Keratinocyte (primary cell): ENCODE measurements around the gene MRPS14. TPM values are rescaled to one million over a fixed set of nuclear protein-coding genes. Genes with fewer than 3 reads are reported as not detected.
"Not testable (repeated sequence)": the region's sequence is repeated elsewhere in the genome, so short reads cannot be mapped to it uniquely, and the experiment has no call there.

ENCODE experiments used
- DNase-seq: peaks from one replicate; pipeline ENCODE4 v3.0.0-alpha.2; 2011; ENCODE audit warnings: low read depth, missing footprints, low spot score
- FAIRE-seq: peaks from 2 replicates; lab custom pipeline; 2011; peaks lifted over from hg19 to GRCh38; lab: Jason Lieb, UNC
- H2AFZ ChIP-seq: 2 replicates; pipeline ENCODE4 v1.6.0; 2012; ENCODE audit warnings: low read length, control low read depth, inconsistent platforms; ENCODE audit not compliant: control insufficient read depth
- H3K27ac ChIP-seq: 2 replicates; pipeline ENCODE4 v1.5.1; 2011; ENCODE audit warnings: low read length; ENCODE audit not compliant: control insufficient read depth, insufficient read depth
- H3K27me3 ChIP-seq: 3 replicates; pipeline ENCODE4 v1.6.0; 2011; ENCODE audit warnings: low read length; ENCODE audit not compliant: control insufficient read depth, insufficient read depth; ENCODE audit errors: extremely low read depth
- H3K36me3 ChIP-seq, 2 experiments: 2 replicates in 1 of 2; 3 replicates in 1 of 2; pipeline ENCODE4 v1.5.1; 2011; ENCODE audit warnings: low read length in 2 of 2, mild to moderate bottlenecking in 1 of 2; ENCODE audit not compliant: control insufficient read depth in 2 of 2, insufficient read depth in 2 of 2; ENCODE audit errors: extremely low read depth in 1 of 2
- H3K4me1 ChIP-seq: 3 replicates; pipeline ENCODE4 v1.5.1; 2011; ENCODE audit warnings: low read length; ENCODE audit not compliant: control insufficient read depth, insufficient read depth; ENCODE audit errors: extremely low read depth
- H3K4me2 ChIP-seq: 3 replicates; pipeline ENCODE4 v1.6.0; 2011; ENCODE audit warnings: low read depth, low read length; ENCODE audit not compliant: control insufficient read depth, insufficient read depth; ENCODE audit errors: extremely low read depth
- H3K4me3 ChIP-seq, 3 experiments: fragments of 200-600 bp in 1 of 3; sonication (generic) in 1 of 3; 2 replicates in 2 of 3; 3 replicates in 1 of 3; pipeline ENCODE4 v1.5.1; 2011 to 2016; ENCODE audit warnings: low read length in 3 of 3, mild to moderate bottlenecking in 3 of 3, control low read depth in 2 of 3, inconsistent platforms in 1 of 3, low read depth in 1 of 3, mixed read lengths in 1 of 3, mixed run types in 1 of 3, moderate library complexity in 1 of 3; ENCODE audit not compliant: control insufficient read depth in 2 of 3, insufficient read depth in 2 of 3; ENCODE audit errors: extremely low read depth in 1 of 3
- H3K79me2 ChIP-seq: 2 replicates; pipeline ENCODE4 v1.6.0; 2012; ENCODE audit warnings: low read length; ENCODE audit not compliant: control insufficient read depth, insufficient read depth
- H3K9ac ChIP-seq: 3 replicates; pipeline ENCODE4 v1.6.0; 2011; ENCODE audit warnings: low read length; ENCODE audit not compliant: control insufficient read depth, insufficient read depth; ENCODE audit errors: extremely low read depth
- H3K9me1 ChIP-seq: 3 replicates; pipeline ENCODE4 v1.6.0; 2011; ENCODE audit warnings: low read length; ENCODE audit not compliant: control insufficient read depth, insufficient read depth; ENCODE audit errors: extremely low read depth
- H3K9me3 ChIP-seq: 2 replicates; pipeline ENCODE4 v1.5.1; 2012; ENCODE audit warnings: low read depth, low read length; ENCODE audit not compliant: control insufficient read depth
- H4K20me1 ChIP-seq: 3 replicates; pipeline ENCODE4 v1.6.0; 2011; ENCODE audit warnings: low read length; ENCODE audit not compliant: control insufficient read depth, insufficient read depth; ENCODE audit errors: extremely low read depth
- EZH2 ChIP-seq: IDR thresholded peaks from one replicate; pipeline ENCODE4 v1.6.1; 2012; ENCODE audit warnings: inconsistent platforms, mild to moderate bottlenecking, low read length, moderate library complexity
- dilution Hi-C: fragments of 300-500 bp; cut with MboI; formaldehyde crosslinking; loops from one replicate; pipeline ENCODE4 v1.7.0; 2020; ENCODE audit warnings: low sequenced_read_pairs; ENCODE audit not compliant: extremely low pct_ligation_motif_present
- polyA plus RNA-seq, 5 experiments: library from polyadenylated mRNA; depleted of rRNA in 3 of 5; stranded (reverse) in 3 of 5; stranded (forward) in 1 of 5; unstranded in 1 of 5; fragments of >200 nt; gene quantifications; 1 replicate in 1 of 5; 2 replicates in 3 of 5; 3 replicates in 1 of 5; pipeline versions ENCODE4 v1.2.1 to v1.2.3, GENCODE V29; 2011 to 2012; ENCODE audit warnings: missing spikeins in 2 of 5, low read depth in 1 of 5, low replicate concordance in 1 of 5
- TF ChIP-seq, protein P1 (sequence below), 3 experiments: IDR thresholded peaks in 1 of 3; conservative IDR thresholded peaks in 1 of 3; optimal IDR thresholded peaks in 1 of 3; 2 replicates in 2 of 3; 3 replicates in 1 of 3; pipeline versions ENCODE3 to v1.5.1; 2011; ENCODE audit warnings: low read length in 3 of 3, mild to moderate bottlenecking in 3 of 3, moderate library complexity in 2 of 3, control low read depth in 1 of 3, inconsistent platforms in 1 of 3; ENCODE audit not compliant: insufficient read depth in 2 of 3; ENCODE audit errors: extremely low read depth in 1 of 3

The MRPS14 gene
- polyA plus RNA-seq, 1 donor (not counting 4 experiments of a cell fraction or from before 2014, with no cell fraction given): 35.2 TPM

- dilution Hi-C loops: no loop called here
- no peaks in the 10 kb centered on the region for H4K20me1 ChIP-seq
- H3K4me3 ChIP-seq: no peak overlapping the region
- no peak overlapping the region for H3K4me2 ChIP-seq
- no peak overlapping the region for H2AFZ ChIP-seq
- no peaks in the 10 kb centered on the region for H3K36me3 ChIP-seq
- no peaks in the 10 kb centered on the region for H3K9me3 ChIP-seq
- no peaks in the 10 kb centered on the region for H3K4me1 ChIP-seq
- no peak for TF ChIP-seq EZH2
- TF ChIP-seq, protein P1, sequence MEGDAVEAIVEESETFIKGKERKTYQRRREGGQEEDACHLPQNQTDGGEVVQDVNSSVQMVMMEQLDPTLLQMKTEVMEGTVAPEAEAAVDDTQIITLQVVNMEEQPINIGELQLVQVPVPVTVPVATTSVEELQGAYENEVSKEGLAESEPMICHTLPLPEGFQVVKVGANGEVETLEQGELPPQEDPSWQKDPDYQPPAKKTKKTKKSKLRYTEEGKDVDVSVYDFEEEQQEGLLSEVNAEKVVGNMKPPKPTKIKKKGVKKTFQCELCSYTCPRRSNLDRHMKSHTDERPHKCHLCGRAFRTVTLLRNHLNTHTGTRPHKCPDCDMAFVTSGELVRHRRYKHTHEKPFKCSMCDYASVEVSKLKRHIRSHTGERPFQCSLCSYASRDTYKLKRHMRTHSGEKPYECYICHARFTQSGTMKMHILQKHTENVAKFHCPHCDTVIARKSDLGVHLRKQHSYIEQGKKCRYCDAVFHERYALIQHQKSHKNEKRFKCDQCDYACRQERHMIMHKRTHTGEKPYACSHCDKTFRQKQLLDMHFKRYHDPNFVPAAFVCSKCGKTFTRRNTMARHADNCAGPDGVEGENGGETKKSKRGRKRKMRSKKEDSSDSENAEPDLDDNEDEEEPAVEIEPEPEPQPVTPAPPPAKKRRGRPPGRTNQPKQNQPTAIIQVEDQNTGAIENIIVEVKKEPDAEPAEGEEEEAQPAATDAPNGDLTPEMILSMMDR (optimal IDR thresholded peaks at IDR 0.05 in 1 of 3, IDR thresholded peaks at IDR 0.05 in 1 of 3, conservative IDR thresholded peaks at IDR 0.05 in 1 of 3; ENCODE audit: extremely low read depth in 1 of 3, insufficient read depth in 2 of 3, low read length in 3 of 3): no peak
- no peak overlapping the region for H3K9ac ChIP-seq
- H3K27ac ChIP-seq: no peak overlapping the region
- H3K79me2 ChIP-seq: no peaks in the 10 kb centered on the region
- DNase-seq (no peak), FAIRE-seq (no peak)
- no peaks in the 10 kb centered on the region for H3K27me3 ChIP-seq
- H3K9me1 ChIP-seq: no peaks in the 10 kb centered on the region
Observed at GRCh38 chr1:175045097-175045496, 21.9 kb upstream of the MRPS14 start.

DNA sequence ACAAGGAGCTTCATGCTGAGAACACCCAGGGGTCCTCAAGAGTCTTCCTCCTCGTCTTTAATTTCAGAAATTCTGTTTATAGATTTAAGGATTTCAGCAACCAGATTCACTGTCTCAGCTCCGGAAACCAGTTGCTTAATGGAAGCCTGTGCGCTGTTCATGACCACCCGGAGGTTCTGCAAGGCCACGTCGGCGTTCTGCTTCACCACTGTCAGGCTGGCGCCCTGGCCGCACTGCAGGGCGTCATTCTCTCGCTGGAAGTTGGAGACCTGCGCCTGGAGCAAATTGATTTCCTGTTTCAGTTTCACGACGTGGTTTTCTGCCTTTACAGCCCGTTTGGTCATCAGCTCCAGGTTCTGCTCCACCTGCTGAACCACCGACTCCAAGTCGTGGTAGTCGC is 21.4 kb upstream of the MRPS14 start:
- H3K9me1 ChIP-seq, H3K4me2 ChIP-seq, FAIRE-seq, H3K9me3 ChIP-seq, DNase-seq, H2AFZ ChIP-seq, H3K9ac ChIP-seq, H3K27me3 ChIP-seq, H3K4me1 ChIP-seq, H3K4me3 ChIP-seq, dilution Hi-C loops, H3K36me3 ChIP-seq, H3K27ac ChIP-seq, H3K79me2 ChIP-seq, H4K20me1 ChIP-seq: not testable (repeated sequence)

DNA sequence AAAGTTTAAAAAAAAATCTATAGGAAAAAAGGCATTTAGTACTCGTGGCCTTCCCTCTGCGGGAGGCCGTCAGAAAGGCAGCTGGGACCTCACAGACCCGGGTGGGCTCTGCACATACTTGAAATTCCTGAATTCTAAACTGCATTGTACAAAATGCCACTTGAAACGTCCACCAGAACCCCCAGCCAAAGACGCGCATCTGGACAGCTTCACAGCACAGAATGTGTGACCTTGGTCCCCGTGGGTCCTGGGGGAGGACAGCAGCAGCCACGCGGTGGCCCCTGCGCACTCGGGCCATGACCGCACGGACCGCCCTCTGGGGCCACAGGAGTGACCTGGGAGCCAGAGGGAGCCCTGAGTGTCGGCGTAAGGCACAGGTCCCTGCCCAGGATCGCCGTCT is 20.6 kb upstream of the MRPS14 start:
- H4K20me1 ChIP-seq: no peaks in the 10 kb centered on the region
- no peak for DNase-seq
- H3K79me2 ChIP-seq: no peaks in the 10 kb centered on the region
- H3K9me1 ChIP-seq: no peaks in the 10 kb centered on the region
- H3K4me3 ChIP-seq: no peak overlapping the region
- no peaks in the 10 kb centered on the region for H3K36me3 ChIP-seq
- H3K27ac ChIP-seq: no peak overlapping the region
- TF ChIP-seq, protein P1 (optimal IDR thresholded peaks at IDR 0.05 in 1 of 3, IDR thresholded peaks at IDR 0.05 in 1 of 3, conservative IDR thresholded peaks at IDR 0.05 in 1 of 3; ENCODE audit: extremely low read depth in 1 of 3, insufficient read depth in 2 of 3, low read length in 3 of 3): no peak
- TF ChIP-seq EZH2: no peak
- H3K4me1 ChIP-seq: no peaks in the 10 kb centered on the region
- no peaks in the 10 kb centered on the region for H3K9me3 ChIP-seq
- no peak overlapping the region for H2AFZ ChIP-seq
- FAIRE-seq: no peak
- H3K4me2 ChIP-seq: no peak overlapping the region
- H3K27me3 ChIP-seq: peaks cover under 1% of the 10 kb centered on the region
- H3K9ac ChIP-seq: no peak overlapping the region
- dilution Hi-C loops: no loop called here
